Hematopoietic multipotent progenitor cell (in vitro differentiated cells): Measurements from ENCODE around the gene PLEKHM1. TPM values are rescaled to one million over a fixed set of nuclear protein-coding genes. Genes with fewer than 3 reads are reported as not detected.
A peak's percentile ranks its signal among the peaks of the same experiment; 100 is the strongest.

Experiments
- DNase-seq, 3 donors: peaks; one replicate each; pipeline ENCODE4 v3.0.0-alpha.2; 2011 to 2015; ENCODE audit warnings: low read depth in 2 of 3, low spot score in 2 of 3
- total RNA-seq: library from RNA; depleted of rRNA; stranded (reverse); fragments of >200 nt; gene quantifications from one replicate; pipeline ENCODE4 v1.2.3, GENCODE V29; 2012

The PLEKHM1 gene
- total RNA-seq, 1 donor = 33.9 TPM

- no peak for DNase-seq
Observed at GRCh38 chr17:45405250-45406086, 85.1 kb downstream of the PLEKHM1 start.

GRCh38 chr17:45404870-45405249 is 85.7 kb downstream of the PLEKHM1 start:
- no peak for DNase-seq

GRCh38 chr17:45403906-45404490 is 86.5 kb downstream of the PLEKHM1 start:
- DNase-seq = no peak

GRCh38 chr17:45402916-45403315 is 87.6 kb downstream of the PLEKHM1 start:
- no peak for DNase-seq

DNA sequence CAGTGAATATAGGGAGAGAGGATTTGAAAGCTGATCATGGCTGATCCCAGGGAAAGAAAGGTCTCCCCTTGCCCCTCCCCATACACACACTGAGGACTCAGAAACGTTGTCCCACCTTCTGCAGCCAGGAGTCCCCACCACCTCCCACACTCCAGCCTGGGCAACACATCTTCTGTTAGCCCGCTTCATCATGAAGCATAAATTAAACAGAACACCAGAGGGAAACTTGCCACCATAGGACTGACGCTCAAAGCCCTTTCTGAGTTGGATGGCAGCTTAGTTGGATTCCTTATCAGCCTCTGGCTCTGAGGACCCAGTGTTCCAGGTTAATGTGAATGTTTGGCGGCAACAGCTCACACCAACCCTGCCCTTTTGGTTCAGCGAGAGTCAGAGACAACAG is 91.7 kb downstream of the PLEKHM1 start:
- DNase-seq = no peak

DNA sequence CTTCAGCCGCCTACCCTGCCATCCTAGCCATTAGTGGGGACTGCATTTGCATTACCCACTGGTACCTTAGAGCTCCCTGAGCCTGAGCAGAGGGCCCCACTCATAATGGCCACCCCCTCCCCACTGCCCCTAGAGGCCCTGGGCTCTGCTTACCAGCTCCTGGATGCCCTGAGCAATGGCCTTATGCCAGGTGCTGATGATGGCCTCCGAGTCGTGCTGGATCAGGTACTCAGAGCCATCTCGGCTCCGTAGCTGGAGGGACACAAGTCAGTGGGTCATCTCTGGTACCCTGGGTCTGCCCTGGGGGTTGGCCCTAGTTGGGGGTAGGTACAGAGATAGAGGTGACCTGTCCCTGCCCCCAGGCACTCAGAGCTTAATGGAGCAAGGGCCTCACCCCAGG is 92.7 kb downstream of the PLEKHM1 start:
- DNase-seq = no peak

GRCh38 chr17:45396496-45397205 is 93.9 kb downstream of the PLEKHM1 start:
- DNase-seq = no peak

GRCh38 chr17:45395569-45396415 is 94.7 kb downstream of the PLEKHM1 start:
- no peak for DNase-seq

- peak in 2 of 3 donors; percentile 80 to 86 for DNase-seq
Observed at GRCh38 chr17:45394913-45395568, 95.5 kb downstream of the PLEKHM1 start.

DNA sequence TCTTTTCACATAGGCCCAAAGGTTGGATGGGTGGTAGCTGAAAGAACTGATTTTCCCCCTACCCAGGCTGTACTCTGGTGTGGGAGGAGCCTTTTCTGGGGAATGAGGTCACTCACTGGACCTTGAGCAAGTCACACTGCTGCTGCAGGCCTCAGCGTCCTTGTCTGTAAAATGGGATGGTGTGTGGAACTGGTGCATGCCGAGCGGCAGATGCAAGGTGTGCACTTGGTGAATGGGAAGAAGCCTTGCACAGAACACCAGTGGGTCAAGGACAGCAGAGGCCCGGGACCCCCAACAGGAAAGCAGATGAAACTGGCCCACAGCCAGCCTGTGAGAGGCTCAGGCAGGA is 96.0 kb downstream of the PLEKHM1 start:
- DNase-seq = no peak

GRCh38 chr17:45394091-45394490 is 96.4 kb downstream of the PLEKHM1 start:
- DNase-seq = no peak

GRCh38 chr17:45393411-45393810 is 97.1 kb downstream of the PLEKHM1 start:
- DNase-seq = no peak

GRCh38 chr17:45391918-45392317 is 98.6 kb downstream of the PLEKHM1 start:
- no peak for DNase-seq

- DNase-seq = no peak
Observed at GRCh38 chr17:45391291-45391690, 99.2 kb downstream of the PLEKHM1 start.

DNA sequence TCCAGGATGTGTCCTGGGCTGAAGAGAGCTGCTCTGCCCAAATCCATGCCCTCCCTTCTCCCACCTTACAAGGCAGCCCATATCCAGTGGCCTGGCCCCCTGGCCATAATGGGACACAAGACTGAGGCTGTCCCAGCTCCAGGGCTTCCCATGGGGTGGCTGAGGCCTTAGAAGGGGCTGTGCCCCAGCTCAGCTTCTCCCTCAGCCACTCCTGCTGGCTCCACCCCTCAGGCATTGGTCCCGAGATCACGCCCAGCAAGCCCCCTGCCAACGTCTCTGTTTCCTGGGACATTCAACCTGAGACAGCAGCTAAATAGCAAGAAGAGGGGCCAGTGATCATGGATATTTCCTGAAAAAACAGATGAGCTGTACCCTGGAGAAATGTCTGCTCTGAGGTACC is 101.2 kb downstream of the PLEKHM1 start:
- DNase-seq = no peak

GRCh38 chr17:45388604-45389325 is 101.8 kb downstream of the PLEKHM1 start:
- no peak for DNase-seq

DNA sequence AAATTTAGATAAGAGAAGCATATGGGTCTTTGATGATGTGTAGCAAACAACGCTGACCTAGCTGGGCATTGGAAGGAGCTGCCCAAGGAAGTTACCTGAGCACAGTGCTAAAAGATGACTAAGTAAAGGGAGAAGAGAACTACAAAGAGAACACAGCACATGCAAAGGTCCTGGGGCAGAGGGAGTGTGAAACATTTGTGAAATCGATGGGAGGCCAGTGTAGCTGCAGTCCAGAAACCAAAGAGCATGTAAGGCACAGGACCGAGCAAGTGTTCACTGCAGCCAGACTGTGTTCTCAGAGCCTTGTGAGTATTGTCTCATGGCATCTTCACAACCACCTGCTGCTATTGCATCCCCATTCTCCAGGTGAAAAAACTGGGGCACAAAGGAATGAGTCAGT is 102.8 kb downstream of the PLEKHM1 start:
- DNase-seq = no peak

- no peak for DNase-seq
Observed at GRCh38 chr17:45386178-45386577, 104.3 kb downstream of the PLEKHM1 start.
